ENCODE data around the gene GIPC2. TPM values are rescaled to one million over a fixed set of nuclear protein-coding genes. Genes with fewer than 3 reads are reported as not detected.

GIPC2 gene
- total RNA-seq, 1 donor from 2014 or later: 0.64 TPM

DNA sequence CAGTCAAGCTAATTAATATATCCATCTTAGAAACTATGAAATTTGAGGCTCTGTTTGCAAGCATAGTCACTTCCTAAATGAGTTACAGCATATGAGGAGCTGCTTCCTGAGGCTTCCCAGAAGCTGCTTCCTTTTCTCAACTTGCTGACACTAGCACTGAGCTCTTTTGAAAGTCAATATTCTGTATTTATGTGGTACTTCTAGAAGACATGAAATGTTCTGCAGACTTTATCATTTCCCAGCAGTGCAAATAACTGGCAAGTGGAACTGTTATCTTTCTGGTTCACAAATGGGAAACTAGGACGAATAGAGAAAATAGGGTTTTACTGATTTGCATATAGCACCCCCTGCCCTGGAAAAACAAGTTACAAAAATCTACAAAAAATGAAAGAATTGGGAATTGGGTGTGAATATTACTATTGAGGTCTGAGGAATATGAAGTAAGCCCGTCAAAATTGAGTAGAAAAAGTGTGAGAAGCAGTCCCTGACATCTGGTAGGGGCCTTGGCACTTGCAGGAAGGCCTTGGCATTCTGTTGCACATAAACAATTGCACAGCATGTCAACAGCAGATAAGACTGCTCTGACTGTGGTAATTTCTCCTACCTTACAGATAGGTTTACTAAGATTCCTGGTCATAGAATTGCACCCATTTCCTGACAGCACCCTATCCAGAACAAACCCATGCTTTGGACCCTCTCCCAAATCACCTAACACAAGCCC is 7.1 kb downstream of the GIPC2 start:
- H3K4me3 ChIP-seq: no peak overlapping the region
- TF ChIP-seq, protein P1, sequence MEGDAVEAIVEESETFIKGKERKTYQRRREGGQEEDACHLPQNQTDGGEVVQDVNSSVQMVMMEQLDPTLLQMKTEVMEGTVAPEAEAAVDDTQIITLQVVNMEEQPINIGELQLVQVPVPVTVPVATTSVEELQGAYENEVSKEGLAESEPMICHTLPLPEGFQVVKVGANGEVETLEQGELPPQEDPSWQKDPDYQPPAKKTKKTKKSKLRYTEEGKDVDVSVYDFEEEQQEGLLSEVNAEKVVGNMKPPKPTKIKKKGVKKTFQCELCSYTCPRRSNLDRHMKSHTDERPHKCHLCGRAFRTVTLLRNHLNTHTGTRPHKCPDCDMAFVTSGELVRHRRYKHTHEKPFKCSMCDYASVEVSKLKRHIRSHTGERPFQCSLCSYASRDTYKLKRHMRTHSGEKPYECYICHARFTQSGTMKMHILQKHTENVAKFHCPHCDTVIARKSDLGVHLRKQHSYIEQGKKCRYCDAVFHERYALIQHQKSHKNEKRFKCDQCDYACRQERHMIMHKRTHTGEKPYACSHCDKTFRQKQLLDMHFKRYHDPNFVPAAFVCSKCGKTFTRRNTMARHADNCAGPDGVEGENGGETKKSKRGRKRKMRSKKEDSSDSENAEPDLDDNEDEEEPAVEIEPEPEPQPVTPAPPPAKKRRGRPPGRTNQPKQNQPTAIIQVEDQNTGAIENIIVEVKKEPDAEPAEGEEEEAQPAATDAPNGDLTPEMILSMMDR (IDR thresholded peaks at IDR 0.05): no peak
- intact Hi-C loops (cut with DNase I): no loop called here
- no peaks in the 10 kb centered on the region for H3K36me3 ChIP-seq
- no peaks in the 10 kb centered on the region for H3K27me3 ChIP-seq
- no peaks in the 10 kb centered on the region for H3K9me3 ChIP-seq
- H3K27ac ChIP-seq: no peak overlapping the region
- no peaks in the 10 kb centered on the region for H3K4me1 ChIP-seq
- no peak for DNase-seq (ENCODE audit: low spot score in 2 of 2)

DNA sequence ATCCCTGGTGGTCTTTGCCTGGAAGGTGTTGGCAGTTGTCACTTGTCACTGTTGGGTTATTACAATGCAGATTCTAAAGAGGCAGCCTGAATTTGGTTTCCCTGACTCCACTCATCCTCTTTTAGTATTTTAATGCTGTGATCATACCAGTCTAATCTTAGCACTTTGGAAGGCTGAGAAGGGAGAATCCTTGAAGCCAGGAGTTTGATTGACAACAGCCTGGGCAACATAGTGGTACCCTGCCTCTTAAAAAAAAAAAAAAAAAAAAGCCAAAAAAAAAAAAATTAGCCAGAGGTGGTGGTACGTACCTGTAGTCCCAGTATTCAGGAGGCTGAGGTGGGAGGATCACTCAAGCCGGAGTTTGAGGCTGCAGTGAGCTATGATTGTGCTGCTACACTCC is 7.7 kb downstream of the GIPC2 start:
- H3K27ac ChIP-seq: no peak overlapping the region
- intact Hi-C loops (cut with DNase I): no loop called here
- H3K27me3 ChIP-seq: no peaks in the 10 kb centered on the region
- DNase-seq (ENCODE audit: low spot score in 2 of 2): no peak
- no peak overlapping the region for H3K4me3 ChIP-seq
- no peaks in the 10 kb centered on the region for H3K9me3 ChIP-seq
- H3K4me1 ChIP-seq: no peaks in the 10 kb centered on the region
- H3K36me3 ChIP-seq: no peaks in the 10 kb centered on the region
- TF ChIP-seq, protein P1 (IDR thresholded peaks at IDR 0.05): no peak

DNA sequence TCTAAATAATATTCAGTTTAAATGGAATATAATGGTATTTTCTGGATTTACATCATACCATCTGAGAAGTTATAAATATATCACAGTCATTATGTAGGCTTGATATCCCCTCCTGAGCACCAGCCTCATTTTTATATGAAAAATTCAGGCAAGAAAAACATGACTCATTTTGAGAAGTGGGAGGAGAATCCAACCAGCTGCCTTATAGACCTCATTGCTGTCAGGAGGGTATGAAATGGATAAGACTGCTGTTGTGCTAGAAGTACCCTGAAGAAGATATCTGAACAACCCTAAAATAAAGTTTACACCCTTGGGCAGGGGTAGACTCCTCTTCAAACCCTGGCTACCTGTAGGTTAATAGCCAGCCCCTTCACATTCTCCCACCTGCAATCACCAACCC is 8.8 kb downstream of the GIPC2 start:
- no peak for DNase-seq (ENCODE audit: low spot score in 2 of 2)
- Histone ChIP-seq H3K4me3 (no peak overlapping the region), H3K4me1 (peaks cover 0 to 5% of the 10 kb centered on the region in 2 donors), H3K36me3 (no peaks in the 10 kb centered on the region), H3K27ac (no peak overlapping the region), H3K27me3 (no peaks in the 10 kb centered on the region), H3K9me3 (no peaks in the 10 kb centered on the region)
- intact Hi-C loops (cut with DNase I): no loop called here
- TF ChIP-seq, protein P1 (IDR thresholded peaks at IDR 0.05): no peak

DNA sequence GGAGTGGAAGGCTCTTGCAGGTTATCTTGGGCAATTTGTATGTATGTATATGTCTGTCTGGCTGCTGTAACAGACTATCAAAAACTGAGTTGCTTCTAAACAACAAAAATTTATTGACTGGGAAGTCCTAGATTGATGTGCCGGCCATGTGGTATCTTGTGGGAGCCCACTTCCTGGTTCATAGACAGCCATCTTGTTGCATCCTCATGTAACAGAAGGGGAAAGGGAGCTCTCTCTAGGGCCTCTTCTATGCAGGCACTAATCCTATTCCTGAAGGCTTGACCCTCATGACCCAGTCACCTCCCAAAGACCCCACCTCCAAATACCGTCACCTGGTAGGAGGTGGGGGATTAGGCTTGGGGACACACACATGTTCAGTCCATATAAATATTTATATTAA is 9.2 kb downstream of the GIPC2 start:
- no peaks in the 10 kb centered on the region for H3K36me3 ChIP-seq
- TF ChIP-seq, protein P1 (IDR thresholded peaks at IDR 0.05): no peak
- no peak for DNase-seq (ENCODE audit: low spot score in 2 of 2)
- H3K27me3 ChIP-seq: no peaks in the 10 kb centered on the region
- no peak overlapping the region for H3K4me3 ChIP-seq
- no peak overlapping the region for H3K27ac ChIP-seq
- intact Hi-C loops (cut with DNase I): no loop called here
- peaks cover 0 to 5% of the 10 kb centered on the region in 2 donors for H3K4me1 ChIP-seq
- H3K9me3 ChIP-seq: no peaks in the 10 kb centered on the region

DNA sequence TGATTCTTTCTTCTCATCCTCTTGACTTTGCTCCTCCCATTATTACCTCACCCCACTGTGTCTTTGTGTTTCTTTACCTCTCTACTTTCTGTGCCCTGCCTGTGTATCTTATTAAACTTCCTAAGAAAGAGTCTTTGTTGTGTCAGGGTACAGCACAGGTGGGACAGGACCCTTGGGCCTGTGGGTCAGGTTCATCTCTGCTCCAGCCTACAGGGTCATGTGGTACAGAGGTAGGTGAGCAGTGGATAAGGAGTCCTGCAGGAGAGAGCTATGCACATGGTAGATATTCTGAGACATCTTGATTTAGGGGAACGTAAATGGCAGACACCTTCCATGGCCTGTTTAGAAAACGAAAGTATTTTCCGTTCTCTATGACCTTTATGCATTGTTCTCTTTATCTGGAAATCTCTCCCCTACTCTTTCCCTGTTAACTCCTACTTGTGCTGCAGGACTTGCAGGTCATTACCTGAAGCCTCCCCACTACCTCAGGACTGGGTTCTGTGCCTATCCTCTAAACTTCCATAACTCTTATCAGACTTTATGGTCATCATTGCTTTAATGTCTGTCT is 9.9 kb downstream of the GIPC2 start:
- intact Hi-C loops (cut with DNase I): no loop called here
- Histone ChIP-seq H3K4me3 (no peak overlapping the region), H3K36me3 (no peaks in the 10 kb centered on the region), H3K27ac (no peak overlapping the region), H3K4me1 (peaks cover 0 to 5% of the 10 kb centered on the region in 2 donors), H3K9me3 (no peaks in the 10 kb centered on the region), H3K27me3 (no peaks in the 10 kb centered on the region)
- TF ChIP-seq, protein P1 (IDR thresholded peaks at IDR 0.05): no peak
- no peak for DNase-seq (ENCODE audit: low spot score in 2 of 2)
